GM21737 (cell line): ENCODE results near the gene BOD1L2.

Source experiments
- ATAC-seq: cut with Tn5 transposase; IDR thresholded peaks from one replicate; pipeline ENCODE4 v1.9.1; 2021; ENCODE audit warnings: mild to moderate bottlenecking, moderate library complexity; ENCODE audit not compliant: unreplicated experiment

BOD1L2 gene

GRCh38 chr18:57149531-57149930 lies 2.6 kb downstream of the BOD1L2 start:
- no peak for ATAC-seq

DNA sequence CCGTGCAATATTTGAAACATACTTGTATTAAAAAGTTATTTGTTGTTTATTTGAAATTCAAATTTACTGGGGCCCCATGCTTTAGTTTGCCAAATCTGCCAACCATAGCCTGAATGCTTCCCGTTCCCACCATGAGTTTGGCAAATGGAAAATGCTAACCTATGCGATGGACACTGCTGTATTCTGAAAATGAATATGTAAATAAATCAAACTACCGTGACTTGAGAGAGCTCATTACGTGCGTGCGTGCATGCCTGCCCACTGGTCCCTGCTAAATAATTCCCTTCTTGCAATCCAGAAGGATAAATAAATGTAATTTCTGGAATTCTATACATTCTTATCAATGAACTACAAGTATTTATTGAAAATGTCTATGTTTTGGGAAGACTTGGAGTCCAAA lies 3.2 kb downstream of the BOD1L2 start:
- no peak for ATAC-seq

DNA sequence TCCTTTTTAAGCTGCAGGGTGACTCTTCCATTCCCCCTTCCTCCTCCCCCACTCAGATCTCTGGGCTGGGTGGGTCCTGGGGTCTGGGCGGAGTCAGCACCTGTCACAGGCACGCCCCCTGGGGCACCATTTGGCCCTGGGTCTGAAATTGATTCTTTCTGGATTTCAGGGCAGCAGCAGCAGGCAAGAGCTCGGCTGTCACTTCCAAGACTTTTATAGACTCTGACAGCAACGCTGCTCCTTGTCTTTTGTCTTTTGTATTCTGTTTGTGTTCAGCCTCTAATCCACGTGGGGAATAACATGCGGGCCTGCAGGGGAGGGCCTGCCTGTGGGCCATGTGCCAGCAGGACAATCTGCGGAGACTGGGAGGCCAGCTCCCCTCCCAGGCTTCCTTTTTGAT lies 3.9 kb downstream of the BOD1L2 start:
- no peak for ATAC-seq

- no peak for ATAC-seq
Measured at GRCh38 chr18:57154191-57154830, 7.4 kb downstream of the BOD1L2 start.

DNA sequence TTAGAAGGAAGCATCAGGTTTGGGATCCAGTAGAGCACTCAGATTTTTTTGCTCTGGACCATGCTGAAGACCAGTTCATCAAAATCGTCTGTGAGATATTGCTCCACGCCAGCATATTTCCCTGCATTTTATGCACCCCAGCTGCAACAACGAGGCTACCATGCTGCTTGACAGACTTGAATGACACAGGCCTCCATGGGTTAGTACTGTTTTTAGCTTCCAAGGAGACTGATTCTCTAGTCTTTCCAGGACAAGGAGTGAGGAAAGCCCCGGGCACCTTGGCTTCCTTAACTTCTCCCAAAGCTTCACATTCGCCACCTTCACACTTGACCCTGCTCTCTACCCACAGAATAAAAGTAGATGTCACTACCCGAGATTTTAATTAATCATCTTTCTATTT lies 17.5 kb downstream of the BOD1L2 start:
- no peak for ATAC-seq

- ATAC-seq = no peak
Measured at GRCh38 chr18:57167617-57168308, 20.9 kb downstream of the BOD1L2 start.

- no peak for ATAC-seq
Measured at GRCh38 chr18:57171026-57171425, 24.1 kb downstream of the BOD1L2 start.

DNA sequence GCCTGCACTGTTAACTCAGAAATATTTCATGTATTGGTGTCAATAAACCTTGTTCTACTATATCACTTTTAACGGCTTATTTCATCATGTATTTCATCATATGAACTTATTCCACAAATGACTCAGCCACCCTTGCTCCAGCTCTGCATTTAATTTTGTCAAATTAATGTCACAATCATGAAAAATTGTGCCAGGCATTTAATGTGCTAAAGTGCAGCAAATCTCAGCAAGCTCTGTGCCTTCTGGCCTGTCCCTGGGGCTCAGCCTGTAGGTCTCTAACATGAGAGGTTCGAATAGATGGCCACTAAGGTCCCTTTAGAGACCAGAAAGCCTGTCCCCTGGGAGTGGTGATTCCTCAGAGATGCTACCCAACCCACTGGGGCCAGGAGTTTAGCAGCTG lies 28.6 kb downstream of the BOD1L2 start:
- no peak for ATAC-seq

GRCh38 chr18:57185434-57185833 lies 38.5 kb downstream of the BOD1L2 start:
- no peak for ATAC-seq

- ATAC-seq = no peak
Measured at GRCh38 chr18:57188851-57189557, 42.1 kb downstream of the BOD1L2 start.

DNA sequence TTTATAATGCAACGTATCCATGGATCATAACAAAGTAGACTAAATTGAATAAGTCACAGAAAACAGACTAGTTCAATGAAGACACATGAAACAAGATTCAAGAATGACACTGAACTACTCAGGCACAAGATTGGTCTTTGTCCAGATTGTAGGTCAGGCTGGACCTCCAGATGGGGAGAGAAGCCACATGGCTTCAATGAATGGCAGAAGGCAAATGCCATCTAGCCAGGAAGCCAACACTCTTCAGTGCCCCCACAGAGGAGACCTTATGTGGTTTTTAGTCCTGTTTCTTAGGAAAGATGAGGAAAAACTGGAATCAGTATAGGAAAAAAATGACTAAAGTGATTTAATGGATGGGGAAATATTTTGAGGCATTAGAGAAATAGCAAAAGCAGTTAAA lies 43.1 kb downstream of the BOD1L2 start:
- ATAC-seq = no peak

DNA sequence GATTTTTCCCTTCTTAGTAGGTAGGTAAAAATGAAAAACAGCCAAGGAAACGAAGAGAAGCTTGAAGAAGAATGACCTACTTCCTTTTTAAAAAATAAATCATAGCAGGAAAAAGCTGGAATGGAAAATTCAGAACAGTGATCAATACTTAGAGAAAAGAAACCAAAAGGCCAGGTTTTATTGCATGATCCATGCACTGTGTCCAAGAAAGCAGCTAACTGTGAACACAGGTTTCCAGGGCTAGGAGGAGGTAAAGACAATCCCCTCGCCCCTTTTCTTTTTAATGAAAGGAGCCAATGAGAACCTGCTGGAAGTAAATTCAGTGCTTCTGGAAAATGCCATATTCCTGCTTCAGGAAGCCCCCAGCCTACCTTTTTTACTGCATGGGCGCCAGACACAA lies 47.2 kb downstream of the BOD1L2 start:
- ATAC-seq = no peak

DNA sequence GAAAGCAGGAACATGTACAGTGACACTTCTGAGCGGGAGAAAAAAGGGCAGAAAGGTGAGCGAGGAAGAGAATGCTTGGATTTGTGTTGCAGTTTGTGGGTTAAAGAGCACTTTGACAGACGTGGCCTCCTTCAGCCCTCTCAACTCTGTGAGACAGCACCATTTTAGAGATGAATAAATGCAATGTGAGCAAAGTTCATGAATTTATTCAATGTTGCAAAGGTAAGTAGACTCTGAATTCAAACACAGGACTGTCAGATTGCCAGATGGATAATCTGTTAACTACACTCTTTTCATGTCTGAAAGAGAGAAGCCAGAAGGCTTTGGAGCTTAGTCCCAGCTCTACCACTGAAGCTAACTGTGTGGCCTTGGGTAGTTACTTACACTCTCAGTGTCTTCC lies 47.7 kb downstream of the BOD1L2 start:
- ATAC-seq = no peak

DNA sequence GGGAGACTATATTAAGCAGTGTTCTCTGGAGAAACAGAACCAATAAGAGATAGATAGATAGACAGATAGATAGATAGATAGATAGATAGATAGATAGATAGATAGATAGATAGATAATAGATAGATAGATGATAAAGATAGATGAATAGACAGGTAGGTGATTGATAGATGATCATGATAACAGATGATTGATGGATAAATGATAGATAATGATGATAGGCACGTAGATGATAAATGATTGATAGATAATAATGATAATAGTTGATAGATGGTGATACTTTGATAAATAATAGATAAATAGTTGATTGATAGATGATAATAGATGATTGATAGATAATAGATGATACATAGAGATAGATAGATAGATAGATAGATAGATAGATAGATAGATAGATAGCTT lies 48.5 kb downstream of the BOD1L2 start:
- no peak for ATAC-seq

GRCh38 chr18:57197261-57197660 lies 50.4 kb downstream of the BOD1L2 start:
- no peak for ATAC-seq

- no peak for ATAC-seq
Measured at GRCh38 chr18:57198073-57198472, 51.2 kb downstream of the BOD1L2 start.
